ENCODE results near the gene RFC3. TPM values are rescaled to one million over a fixed set of nuclear protein-coding genes. Genes with fewer than 3 reads are reported as not detected.

The RFC3 gene
- total RNA-seq, 2 donors from 2014 or later = 11.2 to 16.3 TPM

DNA sequence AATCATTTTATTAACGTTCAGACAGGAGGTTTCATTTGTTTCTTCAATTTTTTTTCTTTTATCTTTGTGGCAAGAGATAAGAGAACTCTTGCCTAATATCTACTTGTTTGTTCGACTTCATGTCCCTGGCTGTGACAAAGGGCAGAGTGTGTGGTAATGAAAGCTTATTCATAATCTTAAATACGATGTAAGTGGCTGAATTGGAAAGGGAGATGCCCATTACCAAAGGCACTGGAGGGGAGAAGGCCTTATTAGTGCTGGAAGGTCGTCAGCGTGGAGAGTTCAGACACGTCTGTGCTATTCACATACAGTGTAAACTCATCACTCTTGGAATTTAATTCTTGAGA lies 54.0 kb downstream of the RFC3 start:
- no peak overlapping the region for H3K27ac ChIP-seq
- TF ChIP-seq POLR2A (IDR thresholded peaks at IDR 0.05) (no peak), POLR2AphosphoS5 (IDR thresholded peaks at IDR 0.05) (no peak)
- TF ChIP-seq, protein P1, sequence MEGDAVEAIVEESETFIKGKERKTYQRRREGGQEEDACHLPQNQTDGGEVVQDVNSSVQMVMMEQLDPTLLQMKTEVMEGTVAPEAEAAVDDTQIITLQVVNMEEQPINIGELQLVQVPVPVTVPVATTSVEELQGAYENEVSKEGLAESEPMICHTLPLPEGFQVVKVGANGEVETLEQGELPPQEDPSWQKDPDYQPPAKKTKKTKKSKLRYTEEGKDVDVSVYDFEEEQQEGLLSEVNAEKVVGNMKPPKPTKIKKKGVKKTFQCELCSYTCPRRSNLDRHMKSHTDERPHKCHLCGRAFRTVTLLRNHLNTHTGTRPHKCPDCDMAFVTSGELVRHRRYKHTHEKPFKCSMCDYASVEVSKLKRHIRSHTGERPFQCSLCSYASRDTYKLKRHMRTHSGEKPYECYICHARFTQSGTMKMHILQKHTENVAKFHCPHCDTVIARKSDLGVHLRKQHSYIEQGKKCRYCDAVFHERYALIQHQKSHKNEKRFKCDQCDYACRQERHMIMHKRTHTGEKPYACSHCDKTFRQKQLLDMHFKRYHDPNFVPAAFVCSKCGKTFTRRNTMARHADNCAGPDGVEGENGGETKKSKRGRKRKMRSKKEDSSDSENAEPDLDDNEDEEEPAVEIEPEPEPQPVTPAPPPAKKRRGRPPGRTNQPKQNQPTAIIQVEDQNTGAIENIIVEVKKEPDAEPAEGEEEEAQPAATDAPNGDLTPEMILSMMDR (IDR thresholded peaks at IDR 0.05) = no peak
- intact Hi-C loops (cut with DNase I) = no loop called here
- no peak overlapping the region for H3K4me3 ChIP-seq
- H3K36me3 ChIP-seq = no peaks in the 10 kb centered on the region
- WGBS = 66% methylated on average over 6 of the region's 6 CpGs
- no peaks in the 10 kb centered on the region for H3K4me1 ChIP-seq (replicated peaks)
- no peak for DNase-seq (ENCODE audit: low spot score)
- H3K9me3 ChIP-seq = no peaks in the 10 kb centered on the region
- no peaks in the 10 kb centered on the region for H3K27me3 ChIP-seq (replicated peaks; ENCODE audit: insufficient read depth)

DNA sequence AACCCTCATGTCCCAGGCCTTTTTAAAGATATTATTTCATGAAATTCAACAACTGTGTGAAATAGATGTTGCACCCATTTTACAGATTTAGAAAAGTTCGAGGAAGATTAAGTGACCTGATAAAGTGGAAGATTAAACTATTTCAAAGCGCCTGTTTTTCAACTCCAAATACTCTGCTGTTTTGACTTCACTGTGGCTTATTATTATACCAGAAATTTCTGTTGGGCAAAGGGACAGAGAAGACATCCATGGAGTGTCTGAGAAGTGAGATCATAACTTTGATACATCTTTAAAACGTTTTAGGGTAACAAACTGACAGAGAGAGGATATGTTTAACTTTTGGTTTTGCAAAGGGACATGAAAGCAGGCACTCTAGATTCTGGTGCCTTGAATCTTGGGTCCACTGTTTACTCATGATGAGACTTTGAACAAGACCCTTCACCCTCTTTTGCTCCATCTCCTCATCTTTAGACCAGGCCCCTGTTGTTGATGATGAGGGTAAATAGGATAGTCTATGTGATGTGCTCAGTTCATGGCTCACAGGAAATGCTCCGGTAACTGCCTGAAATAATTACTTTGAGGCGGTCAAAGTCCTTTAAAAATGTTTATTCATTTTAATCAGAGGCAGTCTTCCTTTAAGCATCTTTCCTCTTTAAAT lies 55.4 kb downstream of the RFC3 start:
- 78% methylated on average over 5 of the region's 5 CpGs for WGBS
- no peak for DNase-seq (ENCODE audit: low spot score)
- Histone ChIP-seq H3K4me1 (replicated peaks) (no peaks in the 10 kb centered on the region), H3K27ac (no peak overlapping the region), H3K27me3 (replicated peaks; ENCODE audit: insufficient read depth) (no peaks in the 10 kb centered on the region), H3K9me3 (no peaks in the 10 kb centered on the region), H3K36me3 (no peaks in the 10 kb centered on the region), H3K4me3 (no peak overlapping the region)
- intact Hi-C loops (cut with DNase I) = no loop called here
- TF ChIP-seq POLR2AphosphoS5 (IDR thresholded peaks at IDR 0.05) (no peak), POLR2A (IDR thresholded peaks at IDR 0.05) (no peak)
- TF ChIP-seq, protein P1 (IDR thresholded peaks at IDR 0.05) = no peak

DNA sequence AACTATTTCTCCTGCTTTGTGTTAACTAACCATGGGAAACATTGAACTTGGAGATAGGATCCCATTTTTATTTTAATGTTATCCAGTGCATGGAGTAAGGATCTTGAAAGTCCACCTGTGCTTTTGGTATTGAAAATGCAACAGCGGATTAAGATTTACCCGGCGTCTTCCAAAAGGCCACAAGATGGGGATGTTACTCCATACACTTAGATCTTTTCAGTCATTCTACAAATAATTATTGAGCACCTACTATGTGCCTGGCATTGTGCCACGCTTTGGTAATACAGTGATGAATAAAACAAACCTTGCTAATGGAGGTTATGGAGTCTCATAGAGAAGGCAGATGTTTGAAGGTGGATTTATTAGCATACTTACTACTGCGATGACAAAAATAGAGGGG lies 56.9 kb downstream of the RFC3 start:
- no peak for DNase-seq (ENCODE audit: low spot score)
- TF ChIP-seq, protein P1 (IDR thresholded peaks at IDR 0.05) = no peak
- TF ChIP-seq POLR2A (IDR thresholded peaks at IDR 0.05) = no peak
- TF ChIP-seq POLR2AphosphoS5 (IDR thresholded peaks at IDR 0.05) = no peak
- intact Hi-C loops (cut with DNase I) = no loop called here
- Histone ChIP-seq H3K36me3 (no peaks in the 10 kb centered on the region), H3K4me3 (no peak overlapping the region), H3K27me3 (replicated peaks; ENCODE audit: insufficient read depth) (no peaks in the 10 kb centered on the region), H3K27ac (no peak overlapping the region), H3K4me1 (replicated peaks) (no peaks in the 10 kb centered on the region), H3K9me3 (no peaks in the 10 kb centered on the region)
- WGBS = 92% methylated on average over 5 of the region's 5 CpGs

DNA sequence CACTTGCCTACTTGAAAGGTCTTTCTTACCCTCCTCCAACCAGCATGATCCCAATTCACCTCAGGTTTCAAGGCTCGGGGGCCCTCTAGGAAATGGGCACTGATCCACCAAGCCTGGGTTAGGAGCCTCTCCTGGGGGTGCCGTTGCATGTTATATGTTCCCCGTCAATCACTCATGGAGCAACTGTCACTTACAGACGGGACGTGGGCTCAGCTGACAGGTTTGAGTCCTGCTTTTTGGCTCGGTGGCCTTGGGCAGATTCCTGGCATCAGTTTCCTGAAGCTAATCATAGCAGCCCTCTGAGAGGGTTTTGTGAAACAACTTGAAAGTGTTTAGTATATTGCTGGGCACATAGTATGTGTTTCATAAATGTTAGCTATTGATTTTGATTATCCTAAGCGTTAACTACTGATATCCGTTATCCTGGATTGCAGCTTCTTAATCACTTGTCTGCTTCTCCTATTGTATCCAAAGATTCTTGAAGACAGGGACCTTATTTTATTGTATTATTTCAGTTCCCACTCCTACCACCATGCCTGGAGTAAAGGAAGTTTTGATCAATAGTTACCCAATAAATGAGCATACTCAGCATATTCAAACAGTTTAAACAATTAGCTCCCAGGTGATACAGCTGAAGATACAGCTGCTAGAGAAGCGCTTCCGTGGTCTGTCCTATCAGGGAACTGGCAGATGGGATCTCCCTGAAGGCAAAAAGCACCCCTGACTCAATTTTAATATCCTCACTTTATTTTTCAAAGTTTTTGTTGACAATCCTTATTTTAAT lies 57.9 kb downstream of the RFC3 start:
- no peak for DNase-seq (ENCODE audit: low spot score)
- no peaks in the 10 kb centered on the region for H3K27me3 ChIP-seq (replicated peaks; ENCODE audit: insufficient read depth)
- no peaks in the 10 kb centered on the region for H3K4me1 ChIP-seq (replicated peaks)
- no peak overlapping the region for H3K4me3 ChIP-seq
- 85% methylated on average over 10 of the region's 10 CpGs for WGBS
- TF ChIP-seq, protein P1 (IDR thresholded peaks at IDR 0.05) = no peak
- H3K9me3 ChIP-seq = no peaks in the 10 kb centered on the region
- H3K27ac ChIP-seq = no peak overlapping the region
- intact Hi-C loops (cut with DNase I) = no loop called here
- no peaks in the 10 kb centered on the region for H3K36me3 ChIP-seq
